ENCODE data around the gene TAS2R43.
"Not testable (repeated sequence)": the region's sequence is repeated elsewhere in the genome, so short reads cannot be mapped to it uniquely, and the experiment has no call there.

Gene TAS2R43

DNA sequence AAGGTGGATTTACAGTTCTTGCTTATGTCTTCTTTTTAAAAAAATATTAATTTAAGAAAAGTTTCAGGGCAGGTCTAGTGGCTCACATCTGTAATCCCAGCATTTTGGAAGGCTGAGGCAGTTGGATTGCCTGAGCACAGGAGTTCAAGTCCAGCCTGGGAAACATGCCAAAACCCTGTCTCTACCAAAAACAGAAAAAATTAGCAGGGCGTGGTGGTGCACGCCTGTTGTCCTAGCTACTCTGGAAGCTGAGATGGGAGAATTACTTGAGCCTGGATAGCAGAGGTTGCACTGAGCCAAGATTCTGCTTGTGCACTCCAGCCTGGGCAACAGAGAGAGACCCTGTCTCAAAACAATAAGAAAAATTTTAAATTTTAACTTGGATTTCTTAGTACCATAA, 24.6 kb downstream of the TAS2R43 start:
- H3K36me3 ChIP-seq (ENCODE audit: control insufficient read depth in 2 of 2, insufficient read depth in 2 of 2, low read length in 2 of 2), result no peaks in the 10 kb centered on the region

DNA sequence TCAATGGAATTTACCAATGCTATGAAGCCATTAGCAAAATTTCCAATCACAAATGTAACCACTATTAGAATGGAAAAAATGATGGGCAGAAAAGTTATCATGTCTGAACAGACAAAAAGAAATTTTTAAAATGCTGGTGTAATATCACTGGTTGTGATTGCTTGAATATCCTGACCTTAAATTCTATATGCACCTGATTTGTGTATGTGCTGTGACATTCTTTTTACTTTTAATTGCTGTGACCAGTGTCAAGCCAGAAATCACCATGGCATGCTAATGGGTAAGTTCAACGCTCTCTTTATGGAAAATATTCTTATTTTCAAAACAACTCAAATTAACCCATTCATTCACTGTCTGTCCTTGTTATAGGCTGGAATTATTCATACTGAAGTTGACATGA, 29.9 kb downstream of the TAS2R43 start, which contains the start of gene TAS2R46:
Gene TAS2R46 (minus strand): TSS at position 101 of the 400 bp plus-strand sequence. CDS start 0 bp downstream, at position 101.
- not testable (repeated sequence) for H3K36me3 ChIP-seq (ENCODE audit: control insufficient read depth in 2 of 2, insufficient read depth in 2 of 2, low read length in 2 of 2); H3K27me3 ChIP-seq (ENCODE audit: control insufficient read depth in 1 of 2, insufficient read depth in 2 of 2, low read length in 2 of 2); H3K4me3 ChIP-seq (ENCODE audit: low read length in 2 of 2); H3K4me1 ChIP-seq (ENCODE audit: control insufficient read depth, insufficient read depth, low read length); H3K9me3 ChIP-seq (ENCODE audit: control insufficient read depth in 2 of 2, low read length in 2 of 2); H3K27ac ChIP-seq (ENCODE audit: low read length); H3K9ac ChIP-seq (ENCODE audit: low read length in 2 of 2)

More for the DNA sequence above, 24.6 kb downstream of the TAS2R43 start:
- Histone ChIP-seq H3K9me3 (ENCODE audit: control insufficient read depth in 2 of 2, low read length in 2 of 2) (no peaks in the 10 kb centered on the region), H3K9ac (ENCODE audit: low read length in 2 of 2) (no peak overlapping the region), H3K27me3 (ENCODE audit: control insufficient read depth in 1 of 2, insufficient read depth in 2 of 2, low read length in 2 of 2) (no peaks in the 10 kb centered on the region), H3K4me1 (ENCODE audit: control insufficient read depth, insufficient read depth, low read length) (no peaks in the 10 kb centered on the region), H3K27ac (ENCODE audit: low read length) (no peak overlapping the region), H3K4me3 (ENCODE audit: low read length in 2 of 2) (no peak overlapping the region)

DNA sequence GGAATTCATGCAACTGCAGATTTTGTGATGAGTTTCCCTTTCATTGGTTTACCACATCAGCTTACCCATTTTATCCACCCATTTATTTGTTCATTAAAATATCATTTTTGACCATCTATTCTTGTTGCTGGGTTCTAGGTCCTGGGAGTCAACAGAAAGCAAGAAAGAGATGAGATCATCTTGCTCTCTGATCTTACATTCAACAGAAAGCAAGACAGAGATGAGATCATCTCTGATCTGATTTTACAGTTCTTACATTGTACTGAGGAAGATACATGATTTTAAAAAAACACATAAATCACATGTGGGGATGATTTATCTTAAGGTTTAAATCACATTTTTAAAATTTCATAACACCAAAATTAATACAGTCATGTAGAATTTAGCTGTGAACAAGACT, 32.3 kb downstream of the TAS2R43 start:
- no peak overlapping the region for H3K27ac ChIP-seq (ENCODE audit: low read length)

DNA sequence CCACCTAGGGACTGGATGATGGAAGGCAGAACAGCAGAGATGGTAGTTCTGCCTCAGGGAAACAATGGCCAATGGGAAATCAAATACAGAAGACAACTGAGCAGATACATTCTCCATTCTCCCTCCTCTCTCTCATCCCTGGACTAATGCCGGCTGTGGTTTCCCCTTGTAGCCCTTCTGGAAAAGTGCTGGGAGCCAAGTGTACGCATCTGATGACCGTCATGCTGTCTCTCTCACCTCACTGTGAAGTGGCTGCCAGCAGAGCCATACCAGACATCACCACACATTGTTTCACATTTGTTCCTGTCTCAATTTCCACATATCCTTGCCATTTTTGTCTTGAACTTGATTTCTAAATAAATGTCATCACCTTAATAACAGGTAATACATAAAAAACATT, 33.1 kb downstream of the TAS2R43 start:
- Histone ChIP-seq H3K36me3 (ENCODE audit: control insufficient read depth in 2 of 2, insufficient read depth in 2 of 2, low read length in 2 of 2) (no peaks in the 10 kb centered on the region), H3K27me3 (ENCODE audit: control insufficient read depth in 1 of 2, insufficient read depth in 2 of 2, low read length in 2 of 2) (no peaks in the 10 kb centered on the region), H3K9me3 (ENCODE audit: control insufficient read depth in 2 of 2, low read length in 2 of 2) (no peaks in the 10 kb centered on the region), H3K27ac (ENCODE audit: low read length) (no peak overlapping the region), H3K9ac (ENCODE audit: low read length in 2 of 2) (no peak overlapping the region), H3K4me3 (ENCODE audit: low read length in 2 of 2) (no peak overlapping the region), H3K4me1 (ENCODE audit: control insufficient read depth, insufficient read depth, low read length) (no peaks in the 10 kb centered on the region)

More for the DNA sequence above, 32.3 kb downstream of the TAS2R43 start:
- Histone ChIP-seq H3K36me3 (ENCODE audit: control insufficient read depth in 2 of 2, insufficient read depth in 2 of 2, low read length in 2 of 2) (no peaks in the 10 kb centered on the region), H3K4me1 (ENCODE audit: control insufficient read depth, insufficient read depth, low read length) (no peaks in the 10 kb centered on the region), H3K9me3 (ENCODE audit: control insufficient read depth in 2 of 2, low read length in 2 of 2) (no peaks in the 10 kb centered on the region), H3K4me3 (ENCODE audit: low read length in 2 of 2) (no peak overlapping the region), H3K9ac (ENCODE audit: low read length in 2 of 2) (no peak overlapping the region), H3K27me3 (ENCODE audit: control insufficient read depth in 1 of 2, insufficient read depth in 2 of 2, low read length in 2 of 2) (no peaks in the 10 kb centered on the region)

DNA sequence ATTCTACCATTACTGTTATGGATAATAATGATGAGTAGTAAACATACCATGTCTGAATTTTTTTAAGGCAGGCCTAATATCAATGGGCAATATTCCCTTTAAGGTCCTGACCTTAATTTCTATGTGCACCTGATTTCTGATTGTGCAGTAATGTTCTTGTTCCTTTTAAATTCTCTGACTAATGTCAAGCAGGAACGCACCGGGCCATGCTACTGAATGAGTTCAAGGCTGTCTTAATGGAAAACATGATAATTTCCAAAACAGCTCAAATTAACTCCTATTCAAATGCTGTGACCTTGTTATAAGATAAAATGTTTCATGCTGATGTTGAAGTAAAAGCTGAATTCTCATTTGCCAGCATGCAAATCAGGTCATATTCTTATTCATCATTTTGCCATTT, 36.8 kb downstream of the TAS2R43 start:
- Histone ChIP-seq H3K27me3 (ENCODE audit: control insufficient read depth in 1 of 2, insufficient read depth in 2 of 2, low read length in 2 of 2) (no peaks in the 10 kb centered on the region), H3K9ac (ENCODE audit: low read length in 2 of 2) (no peak overlapping the region), H3K27ac (ENCODE audit: low read length) (no peak overlapping the region), H3K4me1 (ENCODE audit: control insufficient read depth, insufficient read depth, low read length) (no peaks in the 10 kb centered on the region), H3K9me3 (ENCODE audit: control insufficient read depth in 2 of 2, low read length in 2 of 2) (no peaks in the 10 kb centered on the region), H3K36me3 (ENCODE audit: control insufficient read depth in 2 of 2, insufficient read depth in 2 of 2, low read length in 2 of 2) (no peaks in the 10 kb centered on the region), H3K4me3 (ENCODE audit: low read length in 2 of 2) (no peak overlapping the region)

DNA sequence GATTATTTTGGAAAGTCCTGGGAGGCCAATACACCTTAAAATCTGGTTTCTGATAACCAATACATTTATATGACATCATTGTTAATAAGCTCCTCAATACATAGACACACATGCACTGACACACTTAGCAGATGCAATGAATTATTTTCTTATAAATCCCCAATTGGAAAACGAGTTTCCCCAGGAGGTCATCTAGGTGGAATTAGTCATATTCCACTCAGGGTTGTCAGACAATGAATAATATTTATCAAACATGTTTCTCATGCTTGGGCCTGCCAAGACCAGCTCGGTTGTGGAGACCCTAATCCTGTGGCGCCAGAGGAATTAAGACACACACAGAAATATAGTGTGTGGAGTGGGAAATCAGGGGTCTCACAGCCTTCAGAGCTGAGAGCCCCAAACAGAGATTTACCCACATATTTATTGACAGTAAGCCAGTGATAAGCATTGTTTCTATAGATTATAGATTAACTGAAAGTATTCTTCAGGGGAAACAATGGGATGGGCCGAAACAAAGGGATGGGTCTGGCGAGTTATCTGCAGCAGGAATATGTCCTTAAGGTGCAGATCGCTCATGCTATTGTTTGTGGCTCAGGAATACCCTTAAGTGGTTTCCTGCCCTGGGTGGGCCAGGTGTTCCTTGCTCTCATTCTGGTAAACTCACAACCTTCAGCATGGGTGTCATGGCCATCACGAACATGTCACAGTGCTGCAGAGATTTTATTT, 42.1 kb downstream of the TAS2R43 start:
- not testable (repeated sequence) for H3K36me3 ChIP-seq (ENCODE audit: control insufficient read depth in 2 of 2, insufficient read depth in 2 of 2, low read length in 2 of 2); H3K27me3 ChIP-seq (ENCODE audit: control insufficient read depth in 1 of 2, insufficient read depth in 2 of 2, low read length in 2 of 2); H3K4me1 ChIP-seq (ENCODE audit: control insufficient read depth, insufficient read depth, low read length)

DNA sequence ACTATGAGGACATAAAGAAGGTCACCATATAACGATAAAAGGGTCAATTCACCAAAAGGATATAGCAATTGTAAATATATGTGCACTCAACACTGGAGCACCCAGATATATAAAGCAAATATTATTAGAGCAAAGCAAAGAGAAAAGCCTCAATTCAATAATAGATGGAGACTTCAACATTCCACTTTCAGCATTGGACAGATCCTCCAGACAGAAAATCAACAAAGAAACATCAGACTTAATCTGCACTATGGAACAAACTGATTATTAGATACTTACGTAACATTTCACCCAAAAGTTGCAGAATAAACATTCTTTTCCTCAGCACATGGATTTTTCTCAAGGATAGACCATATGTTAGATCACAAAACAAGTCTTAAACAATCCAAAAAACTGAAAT, 50.7 kb downstream of the TAS2R43 start:
- H3K9ac ChIP-seq (ENCODE audit: low read length in 2 of 2); H3K9me3 ChIP-seq (ENCODE audit: control insufficient read depth in 2 of 2, low read length in 2 of 2); H3K27me3 ChIP-seq (ENCODE audit: control insufficient read depth in 1 of 2, insufficient read depth in 2 of 2, low read length in 2 of 2); H3K4me1 ChIP-seq (ENCODE audit: control insufficient read depth, insufficient read depth, low read length); H3K27ac ChIP-seq (ENCODE audit: low read length); H3K4me3 ChIP-seq (ENCODE audit: low read length in 2 of 2); H3K36me3 ChIP-seq (ENCODE audit: control insufficient read depth in 2 of 2, insufficient read depth in 2 of 2, low read length in 2 of 2): not testable (repeated sequence)

More for the DNA sequence above, 42.1 kb downstream of the TAS2R43 start:
- not testable (repeated sequence) for H3K9ac ChIP-seq (ENCODE audit: low read length in 2 of 2); H3K9me3 ChIP-seq (ENCODE audit: control insufficient read depth in 2 of 2, low read length in 2 of 2); H3K27ac ChIP-seq (ENCODE audit: low read length); H3K4me3 ChIP-seq (ENCODE audit: low read length in 2 of 2)
